GM19193 (cell line): ENCODE results near the gene RNF19B.

Experiments used
- POLR2A ChIP-seq: IDR thresholded peaks from 4 replicates; pipeline ENCODE4 v1.6.1; 2011; ENCODE audit not compliant: insufficient read depth, insufficient read length; ENCODE audit errors: extremely low read depth

The RNF19B gene

GRCh38 chr1:32892368-32893197 lies 72.0 kb downstream of the RNF19B start:
- TF ChIP-seq POLR2A: no peak

- TF ChIP-seq POLR2A: no peak
These were observed 73.0 kb downstream of the RNF19B start for GRCh38 chr1:32891630-32892029.

- TF ChIP-seq POLR2A: no peak
These were observed 73.4 kb downstream of the RNF19B start for GRCh38 chr1:32891241-32891570.

DNA sequence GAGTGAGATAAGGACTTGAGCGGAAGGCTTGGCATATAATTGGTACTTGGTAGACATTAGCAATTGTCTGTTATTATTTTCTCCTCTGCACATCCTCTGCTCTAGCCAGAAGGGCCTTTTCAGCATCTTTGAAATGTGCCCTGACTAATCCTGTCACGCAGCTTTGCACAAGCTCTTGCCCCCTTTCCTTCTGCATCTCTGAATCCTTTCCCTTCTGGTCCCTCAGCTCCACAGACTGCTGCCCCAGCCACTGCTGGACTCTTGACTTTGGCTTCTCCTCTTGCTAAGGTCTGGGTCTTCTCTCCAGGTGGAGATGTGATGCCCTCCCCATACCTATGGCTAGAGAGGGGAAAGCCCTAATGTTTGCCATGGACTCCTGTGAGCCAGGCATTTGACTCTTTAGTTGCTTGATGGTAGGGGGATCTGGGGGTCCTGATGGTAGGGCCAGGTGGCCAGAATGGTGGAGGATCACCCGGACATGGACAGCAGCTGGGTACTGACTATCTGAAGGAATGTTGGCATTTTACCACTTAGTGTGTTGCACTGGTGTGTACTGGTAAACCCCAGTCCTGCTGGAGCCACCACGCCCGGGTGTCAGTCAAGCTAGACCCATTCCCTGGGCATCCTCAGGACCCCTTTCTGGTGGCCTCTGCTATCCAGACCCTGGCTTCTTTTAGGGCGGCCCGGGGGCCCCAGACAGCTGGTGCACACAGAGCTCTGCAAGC lies 73.9 kb downstream of the RNF19B start:
- no peak for TF ChIP-seq POLR2A

DNA sequence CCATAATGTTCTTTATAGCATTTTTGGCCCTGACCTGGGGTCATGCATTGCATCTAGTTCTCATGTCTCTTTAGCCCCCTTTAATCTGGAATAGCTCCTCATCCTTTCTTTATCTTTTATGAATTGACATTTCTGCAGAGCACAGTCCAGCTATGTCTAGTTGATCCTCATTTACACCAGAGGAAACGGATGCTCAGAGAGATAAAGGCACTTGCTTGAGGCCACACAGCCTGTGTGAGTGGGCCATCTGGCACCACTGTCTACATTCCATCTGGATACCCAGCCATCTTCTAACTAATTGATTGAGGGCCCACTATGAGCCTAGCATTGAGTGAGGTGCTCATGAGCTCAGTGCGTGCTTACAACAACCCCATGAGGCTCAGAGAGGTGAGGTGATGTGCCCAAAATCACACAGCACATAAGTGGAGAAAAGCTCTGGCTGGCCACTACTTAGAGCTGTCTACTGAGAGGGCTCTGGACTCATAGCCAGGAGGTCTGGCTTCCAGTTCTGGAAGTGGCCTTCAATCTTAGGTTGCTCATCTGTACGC lies 74.8 kb downstream of the RNF19B start:
- no peak for TF ChIP-seq POLR2A

- no peak for TF ChIP-seq POLR2A
These were observed 75.8 kb downstream of the RNF19B start for GRCh38 chr1:32888677-32889420.

DNA sequence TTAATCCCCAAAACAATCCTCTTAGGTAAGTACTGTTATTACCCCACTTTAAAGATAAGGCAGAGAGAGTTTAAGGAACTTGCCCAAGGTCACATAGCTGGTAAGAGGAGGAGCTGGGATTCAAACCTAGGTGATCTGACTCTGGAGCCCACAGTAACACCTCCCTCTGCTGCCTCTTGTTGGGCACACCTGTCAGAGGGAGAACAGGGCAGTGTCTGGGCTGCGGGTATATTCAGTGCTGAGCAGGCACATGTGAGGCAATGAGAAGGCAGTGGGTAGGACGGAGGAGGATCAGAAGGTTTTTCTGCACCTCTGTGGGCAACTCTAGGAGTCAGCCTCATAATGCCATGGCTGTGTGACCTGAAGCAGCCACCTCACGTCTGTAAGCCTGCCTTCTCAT lies 76.5 kb downstream of the RNF19B start:
- no peak for TF ChIP-seq POLR2A

GRCh38 chr1:32887623-32888022 lies 77.0 kb downstream of the RNF19B start:
- TF ChIP-seq POLR2A: no peak

- no peak for TF ChIP-seq POLR2A
These were observed 77.7 kb downstream of the RNF19B start for GRCh38 chr1:32886828-32887414.
